ENCODE measurements around the gene SEMA6A.

DNA sequence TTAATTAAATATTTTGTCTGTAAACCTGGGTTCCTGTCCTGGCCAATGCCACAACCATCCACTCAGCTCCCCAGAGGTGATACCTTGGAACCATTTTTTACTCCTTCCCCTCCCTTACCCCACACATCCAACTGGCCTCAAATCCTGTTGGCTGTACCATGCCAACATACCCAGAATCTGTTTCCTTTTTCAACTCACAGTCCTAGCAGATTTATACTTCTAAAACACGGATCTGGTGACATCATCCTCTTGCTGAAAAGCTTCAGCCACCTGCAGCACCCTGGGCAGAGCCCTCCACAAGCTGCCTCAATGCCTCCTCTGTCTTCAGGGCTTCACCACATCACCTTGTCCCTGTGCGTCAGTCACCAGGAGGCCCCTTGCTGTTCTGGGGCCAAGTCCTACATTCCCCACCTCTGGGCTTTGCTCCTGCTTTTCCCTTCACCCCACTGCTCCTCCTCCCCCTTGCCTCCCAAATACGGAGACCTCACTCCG lies 14.9 kb downstream of the SEMA6A start:
- TF ChIP-seq CTCF (conservative IDR thresholded peaks at IDR 0.05; ENCODE audit: low read depth, low read length): no peak
- no peak for TF ChIP-seq EZH2 (IDR thresholded peaks at IDR 0.05; ENCODE audit: low read length, unreplicated experiment)
- no peak for TF ChIP-seq EZH2phosphoT487 (IDR thresholded peaks at IDR 0.05; ENCODE audit: borderline replicate concordance, low read length)

Measured in PC-3 (cell line).